CD14-positive monocyte (primary cell): ENCODE data around the gene TSPAN15. TPM values are rescaled to one million over a fixed set of nuclear protein-coding genes. Genes with fewer than 3 reads are reported as not detected.

Experiments used
- DNase-seq, 3 donors: peaks; one replicate each; pipeline ENCODE4 v3.0.0-alpha.2; 2011 to 2022
- H2AFZ ChIP-seq: 2 replicates; pipeline ENCODE4 v1.6.0; 2012; ENCODE audit warnings: mild to moderate bottlenecking, low read depth, low read length, inconsistent platforms; ENCODE audit not compliant: insufficient read depth, poor library complexity, severe bottlenecking
- H3K27ac ChIP-seq, 2 donors: 1 replicate in 1 of 2; 2 replicates in 1 of 2; pipeline ENCODE4 v1.5.1; 2012 to 2013; ENCODE audit warnings: low read length in 2 of 2, control low read depth in 1 of 2, inconsistent platforms in 1 of 2, low read depth in 1 of 2, mild to moderate bottlenecking in 1 of 2
- H3K27me3 ChIP-seq, 2 donors: one replicate each; pipeline versions ENCODE4 v1.6.0 to v1.6.1; 2011 to 2013; ENCODE audit warnings: low read length in 2 of 2; ENCODE audit not compliant: control insufficient read depth in 2 of 2, insufficient read depth in 2 of 2
- H3K36me3 ChIP-seq, 2 donors: replicated peaks in 1 of 2; 1 replicate in 1 of 2; 2 replicates in 1 of 2; pipeline versions ENCODE4 v1.5.1 to v1.6.1; 2012 to 2013; ENCODE audit warnings: low read length in 2 of 2, control low read depth in 1 of 2, inconsistent platforms in 1 of 2, mild to moderate bottlenecking in 1 of 2; ENCODE audit not compliant: insufficient read depth in 2 of 2, control insufficient read depth in 1 of 2
- H3K4me1 ChIP-seq, 2 donors: 1 replicate in 1 of 2; 2 replicates in 1 of 2; pipeline versions ENCODE4 v1.5.1 to v1.6.1; 2012 to 2013; ENCODE audit warnings: low read length in 2 of 2, control low read depth in 1 of 2, inconsistent platforms in 1 of 2, mild to moderate bottlenecking in 1 of 2, moderate library complexity in 1 of 2; ENCODE audit not compliant: insufficient read depth in 2 of 2, control insufficient read depth in 1 of 2
- H3K4me2 ChIP-seq: replicated peaks from 2 replicates; pipeline ENCODE3; 2012; ENCODE audit warnings: low read length, moderate library complexity, mild to moderate bottlenecking; ENCODE audit not compliant: poor library complexity, severe bottlenecking; ENCODE audit errors: extremely low read depth
- H3K4me3 ChIP-seq, 3 experiments: fragments of 200-600 bp in 1 of 3; sonication (generic) in 1 of 3; replicated peaks in 1 of 3; 1 replicate in 2 of 3; 2 replicates in 1 of 3; pipeline ENCODE4 v1.5.1; 2011 to 2013; ENCODE audit warnings: low read length in 3 of 3, mild to moderate bottlenecking in 3 of 3, control low read depth in 2 of 3, low read depth in 2 of 3, inconsistent platforms in 1 of 3, moderate library complexity in 1 of 3
- H3K79me2 ChIP-seq: 2 replicates; pipeline ENCODE4 v1.6.0; 2012; ENCODE audit warnings: mild to moderate bottlenecking, control low read depth, inconsistent platforms, low read length, moderate library complexity; ENCODE audit not compliant: insufficient read depth
- H3K9ac ChIP-seq: 2 replicates; pipeline ENCODE4 v1.6.0; 2017; ENCODE audit warnings: low read length, mild to moderate bottlenecking; ENCODE audit not compliant: insufficient read depth, poor library complexity, severe bottlenecking
- H3K9me3 ChIP-seq, 2 donors: replicated peaks in 1 of 2; 1 replicate in 1 of 2; 2 replicates in 1 of 2; pipeline versions ENCODE4 v1.5.1 to v1.6.1; 2012 to 2013; ENCODE audit warnings: low read length in 2 of 2, control low read depth in 1 of 2; ENCODE audit not compliant: control insufficient read depth in 1 of 2, insufficient read depth in 1 of 2
- H4K20me1 ChIP-seq: 2 replicates; pipeline ENCODE4 v1.6.0; 2012; ENCODE audit warnings: mild to moderate bottlenecking, low read length, control low read depth, moderate library complexity; ENCODE audit not compliant: insufficient read depth
- H3K27ac Mint-ChIP-seq, 7 donors: one replicate each; pipeline ENCODE4 v1.8.0; 2020; ENCODE audit warnings: mild to moderate bottlenecking in 7 of 7, mixed read lengths in 7 of 7, moderate library complexity in 6 of 7, inconsistent platforms in 2 of 7
- H3K27me3 Mint-ChIP-seq, 3 donors: one replicate each; pipeline ENCODE4 v1.8.0; 2021 to 2022; ENCODE audit warnings: low read depth in 3 of 3, mild to moderate bottlenecking in 3 of 3, mixed read lengths in 3 of 3, moderate library complexity in 3 of 3, inconsistent platforms in 1 of 3
- H3K36me3 Mint-ChIP-seq, 2 donors: one replicate each; pipeline ENCODE4 v1.8.0; 2020; ENCODE audit warnings: mixed read lengths in 2 of 2, inconsistent platforms in 1 of 2, mild to moderate bottlenecking in 1 of 2
- H3K4me1 Mint-ChIP-seq: one replicate; pipeline ENCODE4 v1.8.0; 2020; ENCODE audit warnings: mild to moderate bottlenecking, mixed read lengths
- H3K4me3 Mint-ChIP-seq, 2 donors: one replicate each; pipeline ENCODE4 v1.8.0; 2020; ENCODE audit warnings: mild to moderate bottlenecking in 2 of 2, mixed read lengths in 2 of 2, moderate library complexity in 1 of 2
- H3K9me3 Mint-ChIP-seq, 7 donors: one replicate each; pipeline ENCODE4 v1.8.0; 2020 to 2022; ENCODE audit warnings: mixed read lengths in 7 of 7, mild to moderate bottlenecking in 6 of 7, moderate library complexity in 6 of 7, inconsistent platforms in 2 of 7
- WGBS: methylation state at CpG from one replicate; pipeline ENCODE4 v1.1.5; 2013; ENCODE audit warnings: missing lambda C conversion rate; ENCODE audit not compliant: insufficient coverage; 5-methylcytosine and 5-hydroxymethylcytosine counted together
- intact Hi-C, 2 donors: fragments of 100-400 bp; cut with micrococcal nuclease; formaldehyde crosslinking; loops; one replicate each; pipeline versions ENCODE4 v1.15.0 to v1.15.1; 2023
- polyA plus RNA-seq, 3 donors: library from polyadenylated mRNA; depleted of rRNA in 1 of 3; unstranded in 2 of 3; stranded (reverse) in 1 of 3; fragments of 300-500 nt in 2 of 3; fragments of >200 nt in 1 of 3; fragmentation: Illumina TruSeq in 2 of 3; gene quantifications; 1 replicate in 2 of 3; 2 replicates in 1 of 3; pipeline ENCODE4 v1.2.3, GENCODE V29; 2012 to 2021
- TF ChIP-seq, protein P1 (sequence below): fragments of 200-600 bp; IDR thresholded peaks from one replicate; pipeline ENCODE4 v1.8.0; 2022; ENCODE audit warnings: antibody characterized with exemption, mild to moderate bottlenecking

The TSPAN15 gene
- polyA plus RNA-seq, 3 donors = 0.22 to 0.39 TPM; not detected in 1

GRCh38 chr10:69407621-69408301, 43.5 kb upstream of the TSPAN15 start:
- Histone ChIP-seq H3K27ac (no peak overlapping the region), H3K4me1 (peaks cover 20% of the 10 kb centered on the region in 2 donors), H3K4me2 (peak overlapping the region; percentile 75), H4K20me1 (peaks cover 14% of the 10 kb centered on the region), H3K79me2 (no peaks in the 10 kb centered on the region), H3K9me3 (no peaks in the 10 kb centered on the region), H3K27me3 (no peaks in the 10 kb centered on the region), H3K36me3 (peaks cover 10 to 29% of the 10 kb centered on the region in 2 donors), H3K9ac (no peak overlapping the region), H3K4me3 (peak overlapping the region; percentile 31 to 69 (median 32)), H2AFZ (peak overlapping the region; percentile 67)
- peaks cover 0 to 2% (median 0%) of the 10 kb centered on the region in 7 donors for H3K9me3 Mint-ChIP-seq
- peaks cover 20% of the 10 kb centered on the region for H3K4me1 Mint-ChIP-seq
- H3K27me3 Mint-ChIP-seq = peaks cover 0 to 8% (median 2%) of the 10 kb centered on the region in 3 donors
- TF ChIP-seq, protein P1, sequence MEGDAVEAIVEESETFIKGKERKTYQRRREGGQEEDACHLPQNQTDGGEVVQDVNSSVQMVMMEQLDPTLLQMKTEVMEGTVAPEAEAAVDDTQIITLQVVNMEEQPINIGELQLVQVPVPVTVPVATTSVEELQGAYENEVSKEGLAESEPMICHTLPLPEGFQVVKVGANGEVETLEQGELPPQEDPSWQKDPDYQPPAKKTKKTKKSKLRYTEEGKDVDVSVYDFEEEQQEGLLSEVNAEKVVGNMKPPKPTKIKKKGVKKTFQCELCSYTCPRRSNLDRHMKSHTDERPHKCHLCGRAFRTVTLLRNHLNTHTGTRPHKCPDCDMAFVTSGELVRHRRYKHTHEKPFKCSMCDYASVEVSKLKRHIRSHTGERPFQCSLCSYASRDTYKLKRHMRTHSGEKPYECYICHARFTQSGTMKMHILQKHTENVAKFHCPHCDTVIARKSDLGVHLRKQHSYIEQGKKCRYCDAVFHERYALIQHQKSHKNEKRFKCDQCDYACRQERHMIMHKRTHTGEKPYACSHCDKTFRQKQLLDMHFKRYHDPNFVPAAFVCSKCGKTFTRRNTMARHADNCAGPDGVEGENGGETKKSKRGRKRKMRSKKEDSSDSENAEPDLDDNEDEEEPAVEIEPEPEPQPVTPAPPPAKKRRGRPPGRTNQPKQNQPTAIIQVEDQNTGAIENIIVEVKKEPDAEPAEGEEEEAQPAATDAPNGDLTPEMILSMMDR = no peak
- DNase-seq = peak in 1 of 3 donors; percentile 22
- 89% methylated on average over 7 of the region's 14 CpGs for WGBS
- H3K27ac Mint-ChIP-seq = peak overlapping the region in 3 of 7 donors; percentile 53 to 88 (median 70)
- peaks cover 17 to 20% of the 10 kb centered on the region in 2 donors for H3K36me3 Mint-ChIP-seq
- peak overlapping the region; percentile 76 to 87 for H3K4me3 Mint-ChIP-seq
- intact Hi-C loops = loop anchor here (2.0 to 5.0 kb wide), 2 partner anchors 93 to 100 kb away; no protein-coding TSS in a partner anchor

DNA sequence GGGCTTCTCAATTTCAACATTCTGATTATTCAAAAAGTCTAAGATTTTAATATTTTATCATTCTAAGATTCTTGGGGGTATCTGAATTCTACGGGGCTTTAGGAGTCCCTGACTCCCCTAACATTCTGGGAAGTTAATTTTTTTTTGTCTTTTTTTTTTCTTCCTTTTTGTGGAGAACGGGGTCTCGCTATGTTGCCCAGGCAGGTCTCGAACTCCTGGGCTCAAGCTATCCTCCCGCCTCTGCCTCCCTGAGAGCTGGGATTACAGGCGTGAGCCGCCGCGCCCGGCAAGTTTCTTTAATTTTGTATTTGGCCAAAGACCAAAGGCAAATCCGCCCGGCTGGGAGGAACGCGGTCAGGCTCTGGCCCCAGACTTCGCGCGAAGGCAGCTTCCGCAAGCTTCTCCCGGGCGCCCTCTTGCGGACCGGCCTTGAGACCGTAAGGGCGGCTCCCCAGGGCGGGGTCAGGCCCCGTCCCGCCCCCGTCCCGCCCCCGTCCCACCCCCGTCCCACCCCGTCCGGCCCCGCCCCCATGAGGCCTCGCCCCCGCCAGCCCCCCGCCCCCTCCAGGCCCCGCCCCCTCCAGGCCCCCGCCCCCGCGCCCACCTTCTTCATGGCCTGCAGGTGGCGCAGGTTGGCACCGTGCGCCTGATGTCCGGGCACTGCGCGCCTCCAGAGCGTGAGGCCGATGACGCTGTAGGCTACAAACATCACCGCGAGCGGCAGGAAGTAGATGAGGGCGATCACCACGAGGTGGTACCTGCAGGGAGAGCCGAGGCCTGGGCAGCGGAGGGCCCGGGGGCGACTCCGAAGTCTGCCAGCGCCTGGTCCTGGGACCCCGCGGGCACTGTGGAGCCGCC, 42.7 kb upstream of the TSPAN15 start:
- peaks cover 0 to 2% (median 0%) of the 10 kb centered on the region in 7 donors for H3K9me3 Mint-ChIP-seq

More for the DNA sequence above, 42.7 kb upstream of the TSPAN15 start:
- Histone ChIP-seq H3K36me3 (peaks cover 2 to 21% of the 10 kb centered on the region in 2 donors), H4K20me1 (peaks cover 10% of the 10 kb centered on the region), H3K4me2 (peak overlapping the region; percentile 75), H3K27me3 (no peaks in the 10 kb centered on the region), H2AFZ (peak overlapping the region; percentile 67), H3K79me2 (no peaks in the 10 kb centered on the region), H3K4me3 (peak overlapping the region; percentile 31 to 69 (median 32)), H3K9me3 (no peaks in the 10 kb centered on the region), H3K27ac (peak overlapping the region; percentile 61 to 68), H3K9ac (peak overlapping the region; percentile 60), H3K4me1 (peaks cover 20% of the 10 kb centered on the region in 2 donors)
- H3K4me3 Mint-ChIP-seq = peak overlapping the region; percentile 76 to 87
- TF ChIP-seq, protein P1 = peak; percentile 91
- intact Hi-C loops = loop anchor here (2.0 to 5.0 kb wide), 2 partner anchors 94 to 99 kb away; no protein-coding TSS in a partner anchor
- peak; percentile 86 to 95 (median 91) for DNase-seq
- 2% methylated on average over 40 of the region's 64 CpGs for WGBS
- H3K4me1 Mint-ChIP-seq = peaks cover 22% of the 10 kb centered on the region
- H3K27me3 Mint-ChIP-seq = peaks cover 0 to 8% (median 4%) of the 10 kb centered on the region in 3 donors
- peak overlapping the region; percentile 56 to 88 (median 81) for H3K27ac Mint-ChIP-seq
- peaks cover 9 to 12% of the 10 kb centered on the region in 2 donors for H3K36me3 Mint-ChIP-seq
